Measurements from ENCODE around the gene COPE.
"Not testable (repeated sequence)": the region's sequence is repeated elsewhere in the genome, so short reads cannot be mapped to it uniquely, and the experiment has no call there.

The COPE gene

DNA sequence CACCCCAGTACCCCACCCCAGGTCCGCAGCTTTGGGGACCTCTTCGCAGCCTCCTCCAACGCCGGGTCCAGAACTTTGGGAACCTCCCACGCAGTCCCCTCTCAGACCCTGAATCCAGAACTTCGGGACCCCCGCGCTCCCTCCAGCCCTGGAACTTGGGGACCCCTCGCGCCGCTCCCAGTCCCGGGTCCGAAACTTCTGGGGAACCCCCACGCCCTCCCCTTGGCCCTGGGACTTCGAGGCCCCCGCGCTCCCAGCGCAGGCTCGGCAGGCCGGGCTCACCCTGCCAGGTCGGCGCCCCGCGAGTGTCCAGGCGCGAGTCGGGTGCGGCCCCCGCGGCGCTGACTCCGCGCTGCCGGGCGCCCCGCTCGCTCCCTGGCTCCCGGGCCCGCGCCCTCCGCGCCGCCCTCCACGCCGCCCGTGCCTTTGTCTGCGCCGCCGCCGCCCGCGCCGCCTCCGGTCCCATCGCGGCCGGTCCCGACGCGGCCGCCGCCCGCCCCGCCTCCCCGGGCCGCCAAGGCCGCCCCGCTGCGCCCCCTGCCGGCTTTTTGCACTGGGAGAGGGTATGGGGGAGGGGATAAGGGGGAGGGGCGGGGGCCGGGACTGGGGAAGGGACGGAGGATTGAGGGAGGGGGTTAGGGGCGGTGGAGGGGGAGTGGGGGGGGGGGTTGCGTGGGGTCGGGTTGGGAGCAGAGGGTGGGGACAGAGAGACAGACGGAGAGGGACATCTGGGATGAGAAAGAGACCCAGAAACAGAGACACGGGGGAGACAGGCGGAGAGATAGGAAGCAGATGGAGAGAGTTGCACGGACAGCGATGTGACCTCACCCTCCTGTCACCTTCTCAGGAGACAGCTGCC is 21.8 kb upstream of the COPE start, which contains the start of gene HOMER3:
HOMER3 (minus strand) TSS at position 449 of the 859 bp plus-strand sequence. CDS start 2,235 bp downstream, outside the sequence.
- no peak for DNase-seq

GRCh38 chr19:18939922-18940768 is 21.0 kb upstream of the COPE start:
- DNase-seq, result no peak

DNA sequence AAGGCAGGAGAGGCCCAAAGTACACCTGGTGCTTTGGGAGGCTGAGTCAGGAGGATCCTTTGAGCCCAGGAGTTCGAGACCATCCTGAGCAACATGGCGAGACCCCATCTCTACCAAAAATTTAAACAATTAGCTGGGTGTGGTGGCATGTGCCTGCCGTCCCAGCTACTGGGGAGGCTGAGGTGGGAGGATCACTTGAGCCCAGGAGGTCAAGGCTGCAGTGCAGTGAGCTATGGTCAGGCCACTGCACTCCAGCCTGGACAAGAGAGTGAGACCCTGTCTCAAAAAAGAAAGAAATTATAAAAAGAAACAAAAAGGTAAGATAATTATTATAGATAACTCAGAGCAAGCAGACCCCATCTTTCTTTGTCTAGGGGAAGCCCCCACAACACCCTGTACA is 20.0 kb upstream of the COPE start:
- no peak for DNase-seq

DNA sequence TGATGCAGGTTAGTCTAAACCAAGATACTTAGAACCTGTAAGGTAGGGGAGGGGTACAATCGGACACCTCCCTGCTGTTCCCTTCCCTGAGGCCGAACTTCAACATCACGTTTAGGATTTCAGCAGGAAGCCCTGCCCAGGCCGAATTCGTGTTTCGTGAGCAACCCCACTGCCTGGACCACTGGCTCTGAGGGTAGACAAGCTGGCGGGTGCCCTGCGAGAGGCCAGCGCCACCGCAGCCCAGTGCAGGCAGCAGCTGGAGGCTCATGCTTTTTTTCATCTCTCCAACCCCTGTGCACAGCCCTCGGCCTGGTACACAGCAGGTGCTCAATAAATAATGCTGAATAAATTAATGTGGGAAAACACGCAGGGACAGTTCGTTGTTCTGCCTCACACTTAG is 14.1 kb upstream of the COPE start:
- DNase-seq, result no peak

GRCh38 chr19:18932216-18932841 is 13.1 kb upstream of the COPE start:
- no peak for DNase-seq

- DNase-seq, result no peak
These were observed 12.4 kb upstream of the COPE start for GRCh38 chr19:18931316-18932162.

- DNase-seq, result no peak
These were observed 10.1 kb upstream of the COPE start for GRCh38 chr19:18929311-18929710.

DNA sequence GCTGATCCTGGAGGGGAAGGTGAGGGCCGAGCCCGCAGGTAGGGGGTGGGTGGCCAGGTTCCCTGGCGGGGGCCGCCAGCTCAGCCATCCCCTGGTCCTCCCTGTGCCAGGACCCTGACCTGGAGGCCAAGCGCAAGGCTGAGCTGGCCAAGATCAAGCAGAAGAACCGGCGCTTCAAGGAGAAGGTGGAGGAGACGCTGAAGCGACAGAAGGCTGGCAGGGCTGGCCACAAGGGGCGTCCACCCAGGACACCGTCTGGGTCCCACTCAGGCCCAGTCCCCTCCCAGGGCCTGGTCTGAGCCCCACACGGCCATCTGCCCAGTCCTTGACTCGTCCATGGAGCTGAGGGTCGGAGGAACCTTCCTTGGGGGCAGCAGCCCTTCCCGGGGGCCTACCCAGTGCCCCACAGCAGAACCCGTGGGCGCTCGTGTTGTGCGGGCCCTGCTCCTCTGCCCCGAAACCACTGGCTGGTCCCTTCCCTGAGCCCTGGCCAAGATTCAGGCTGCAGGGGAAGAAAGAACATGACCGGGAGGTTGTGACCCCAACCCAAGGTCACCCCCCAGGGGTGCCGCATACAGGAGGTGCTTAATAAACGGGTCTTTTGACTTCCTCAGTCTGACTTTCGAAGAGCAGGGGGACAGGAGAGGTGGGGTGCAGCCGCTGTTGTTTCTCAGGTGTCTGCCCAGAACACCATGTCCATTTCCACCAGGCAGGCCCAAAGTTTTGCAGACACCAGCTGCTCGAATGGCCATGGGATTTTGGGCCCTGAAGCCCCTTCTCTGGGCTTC is 9.0 kb upstream of the COPE start:
- DNase-seq, result no peak

DNA sequence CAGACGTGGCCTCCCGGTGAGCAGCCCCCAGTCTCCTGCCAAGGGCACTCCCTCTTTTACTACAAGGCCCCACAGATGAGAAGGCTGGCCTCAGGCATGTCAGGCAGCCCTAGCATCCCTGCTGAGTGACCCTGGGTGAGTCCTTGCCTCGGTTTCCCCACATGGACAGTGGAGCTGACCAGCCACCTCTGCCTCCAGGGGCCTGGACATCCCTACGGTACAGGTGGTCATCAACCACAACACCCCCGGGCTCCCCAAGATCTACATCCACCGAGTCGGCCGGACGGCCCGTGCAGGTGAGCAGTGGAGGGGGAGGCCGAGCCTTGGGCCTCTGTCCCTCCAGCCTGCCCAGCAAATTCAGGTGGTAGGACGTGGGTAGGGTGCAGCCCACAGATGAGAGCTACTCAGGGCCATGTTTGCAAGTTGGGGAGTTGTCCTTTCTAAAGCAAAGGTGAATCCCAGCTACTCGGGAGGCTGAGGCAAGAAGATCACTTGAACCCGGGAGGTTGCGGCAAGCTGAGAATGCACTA is 5.6 kb upstream of the COPE start:
- DNase-seq, result no peak

GRCh38 chr19:18922228-18922985 is 3.2 kb upstream of the COPE start:
- no peak for DNase-seq

GRCh38 chr19:18921593-18921992 is 2.4 kb upstream of the COPE start:
- no peak for DNase-seq

DNA sequence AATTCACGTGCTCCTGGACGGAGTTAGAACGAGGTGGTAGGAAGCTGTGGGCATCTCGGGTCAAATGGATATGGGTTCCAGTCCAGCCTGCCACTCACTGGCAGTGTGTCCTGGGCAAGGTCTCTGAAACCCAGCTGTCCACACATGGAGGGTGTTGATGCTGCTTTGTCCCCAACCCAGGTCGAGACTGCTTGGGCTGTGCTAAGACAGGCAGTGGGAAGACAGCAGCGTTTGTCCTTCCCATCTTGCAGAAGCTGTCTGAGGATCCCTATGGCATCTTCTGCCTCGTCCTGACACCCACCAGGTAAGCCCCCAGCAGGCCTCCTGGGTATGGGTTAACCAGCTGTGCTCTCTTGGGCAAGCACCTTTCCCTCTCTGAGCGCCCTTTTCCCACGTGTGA is 1.2 kb upstream of the COPE start:
- no peak for DNase-seq

- no peak for DNase-seq
These were observed 670 bp upstream of the COPE start for GRCh38 chr19:18919900-18920214.

DNA sequence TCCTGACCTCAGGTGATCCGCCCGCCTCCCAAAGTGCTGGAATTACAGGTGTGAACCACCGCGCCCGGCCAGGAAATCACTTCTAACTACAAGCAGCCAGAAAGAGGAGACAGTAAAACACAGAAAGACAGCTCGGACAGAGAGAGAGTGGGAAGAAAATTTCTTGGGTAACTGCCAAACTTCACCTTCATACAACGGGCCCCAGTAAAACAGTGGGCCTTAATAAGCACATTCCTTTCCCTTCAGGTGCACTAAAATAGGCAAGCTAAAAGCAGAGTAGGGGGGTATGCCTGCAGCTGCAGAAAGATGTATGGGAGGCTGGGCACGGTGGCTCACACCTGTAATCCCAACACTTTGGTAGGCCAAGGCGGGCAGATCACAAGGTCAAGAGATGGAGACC is 1.6 kb downstream of the COPE start:
- DNase-seq, result not testable (repeated sequence)

DNA sequence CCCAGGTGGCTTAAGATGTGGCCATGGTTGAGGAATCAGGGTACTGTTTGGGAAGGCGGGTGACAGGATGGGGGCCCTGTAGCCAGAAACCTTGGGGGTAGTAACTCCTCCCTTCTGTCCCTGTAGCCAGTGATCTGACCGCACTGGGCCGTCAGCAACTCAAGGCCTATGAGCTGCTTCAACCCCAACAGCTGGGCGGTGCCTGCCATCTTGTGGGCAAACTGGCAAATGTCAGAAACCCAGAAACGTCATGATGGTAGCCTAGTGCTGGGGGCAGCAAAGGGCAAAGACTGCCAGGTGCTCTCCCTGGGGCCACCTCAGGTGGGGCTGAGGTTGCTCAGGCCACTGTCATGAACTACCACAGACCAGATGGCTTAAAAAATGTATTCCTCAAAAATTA is 3.5 kb downstream of the COPE start:
- no peak for DNase-seq

- no peak for DNase-seq
These were observed 5.7 kb downstream of the COPE start for GRCh38 chr19:18913466-18913865.

DNA sequence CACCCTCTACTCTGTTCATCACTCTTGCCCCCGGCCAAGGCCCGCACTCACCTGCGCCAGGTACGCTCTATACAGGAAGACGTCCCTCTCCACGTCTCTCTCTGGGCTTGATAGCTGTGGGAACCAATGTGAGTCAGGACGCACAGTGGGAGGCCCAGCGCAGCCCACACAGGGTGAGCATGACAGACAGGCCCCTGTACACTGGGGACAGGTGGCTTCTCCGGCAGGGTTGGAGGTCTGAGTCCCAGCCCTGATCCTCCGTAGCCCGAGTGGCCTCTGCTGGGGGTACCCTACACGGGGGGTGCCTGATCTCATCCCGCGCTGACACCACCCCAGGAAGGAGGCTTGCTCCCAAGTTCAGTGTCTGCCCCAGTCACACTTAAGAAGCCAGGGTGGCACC is 6.3 kb downstream of the COPE start:
- DNase-seq, result no peak

DNA sequence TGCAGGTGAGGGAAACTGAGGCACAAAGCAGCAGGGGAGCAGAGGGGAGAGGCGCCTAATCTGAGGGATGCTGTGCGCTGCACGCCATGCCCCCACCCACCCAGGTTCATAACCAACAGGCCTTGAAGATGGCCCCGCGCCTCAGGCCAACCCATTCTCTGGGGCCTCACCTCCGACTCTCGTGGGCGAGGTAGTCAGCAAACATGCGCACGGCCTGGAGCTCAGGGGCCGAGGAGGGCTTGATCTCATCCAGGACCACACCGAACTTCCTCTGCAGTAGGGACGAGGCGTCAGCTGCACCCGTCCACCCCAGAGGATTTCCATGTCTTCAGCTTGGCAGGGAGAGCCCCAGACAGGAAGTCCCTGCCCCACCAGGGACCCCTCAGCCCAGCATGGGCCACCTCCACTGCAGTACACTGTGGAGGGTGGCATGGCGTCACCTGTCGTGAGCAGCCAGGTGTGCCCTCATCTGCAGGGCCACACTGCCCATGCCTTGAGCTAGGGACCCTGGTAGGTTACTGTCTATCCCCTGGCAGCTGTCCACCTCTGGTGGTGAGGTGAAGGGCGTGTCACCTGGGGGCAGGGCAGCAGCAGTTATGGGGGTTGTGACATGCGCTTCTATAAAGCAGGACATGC is 8.3 kb downstream of the COPE start:
- DNase-seq, result no peak

DNA sequence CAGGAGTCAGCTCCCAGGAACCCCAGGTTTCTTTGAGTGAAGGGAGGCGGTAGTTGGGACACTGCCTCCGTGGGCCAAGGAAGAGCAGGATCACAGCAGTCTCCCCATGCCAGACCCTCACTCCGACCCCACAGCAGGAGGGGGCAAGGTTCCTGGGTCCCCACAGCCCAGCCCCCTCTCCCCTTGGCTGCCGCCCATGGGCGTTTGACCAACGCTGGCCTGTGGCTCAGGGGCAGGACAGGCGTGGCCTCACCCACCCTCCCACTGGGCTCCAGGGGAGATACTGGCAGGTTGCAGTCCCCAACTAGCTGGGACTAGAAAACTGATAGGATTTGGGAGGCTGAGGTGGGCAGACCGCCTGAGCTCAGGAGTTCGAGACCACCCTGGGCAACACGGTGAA is 9.2 kb downstream of the COPE start:
- DNase-seq, result no peak

DNA sequence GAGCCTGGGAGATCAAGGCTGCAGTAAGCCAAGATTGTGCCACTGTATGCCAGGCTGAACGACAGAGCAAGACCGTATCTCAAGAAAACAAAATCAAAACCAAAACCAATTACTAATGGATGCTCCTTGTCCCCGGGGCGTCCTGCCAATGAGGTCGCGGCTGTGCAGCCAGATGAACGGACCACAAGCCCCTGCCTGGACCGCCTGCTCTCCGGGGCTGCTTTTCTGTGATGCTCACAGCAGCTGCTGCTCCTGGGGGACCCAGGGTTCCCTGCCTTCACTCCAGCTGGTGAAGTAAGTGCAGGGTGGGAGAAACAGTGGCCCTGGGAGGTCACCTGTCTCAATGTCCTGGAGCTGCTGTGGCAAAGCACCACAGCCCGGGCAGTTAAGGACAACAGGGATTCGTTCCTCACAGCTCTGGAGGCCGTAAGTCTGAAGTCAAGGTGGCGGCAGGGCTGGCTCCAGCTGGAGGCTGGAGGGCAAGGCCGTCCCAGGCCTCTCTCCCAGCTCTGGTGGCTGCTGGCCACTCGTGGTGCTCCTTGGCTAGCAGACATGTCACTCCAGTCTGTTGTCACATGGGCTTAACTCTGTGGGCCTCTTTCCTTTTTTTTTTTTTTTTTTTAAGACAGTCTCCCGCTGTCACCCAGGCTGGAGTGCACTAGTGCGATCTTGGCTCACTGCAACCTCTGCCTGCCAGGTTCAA is 10.1 kb downstream of the COPE start:
- DNase-seq, result no peak
